ENCODE results near the gene NUP214.

DNA sequence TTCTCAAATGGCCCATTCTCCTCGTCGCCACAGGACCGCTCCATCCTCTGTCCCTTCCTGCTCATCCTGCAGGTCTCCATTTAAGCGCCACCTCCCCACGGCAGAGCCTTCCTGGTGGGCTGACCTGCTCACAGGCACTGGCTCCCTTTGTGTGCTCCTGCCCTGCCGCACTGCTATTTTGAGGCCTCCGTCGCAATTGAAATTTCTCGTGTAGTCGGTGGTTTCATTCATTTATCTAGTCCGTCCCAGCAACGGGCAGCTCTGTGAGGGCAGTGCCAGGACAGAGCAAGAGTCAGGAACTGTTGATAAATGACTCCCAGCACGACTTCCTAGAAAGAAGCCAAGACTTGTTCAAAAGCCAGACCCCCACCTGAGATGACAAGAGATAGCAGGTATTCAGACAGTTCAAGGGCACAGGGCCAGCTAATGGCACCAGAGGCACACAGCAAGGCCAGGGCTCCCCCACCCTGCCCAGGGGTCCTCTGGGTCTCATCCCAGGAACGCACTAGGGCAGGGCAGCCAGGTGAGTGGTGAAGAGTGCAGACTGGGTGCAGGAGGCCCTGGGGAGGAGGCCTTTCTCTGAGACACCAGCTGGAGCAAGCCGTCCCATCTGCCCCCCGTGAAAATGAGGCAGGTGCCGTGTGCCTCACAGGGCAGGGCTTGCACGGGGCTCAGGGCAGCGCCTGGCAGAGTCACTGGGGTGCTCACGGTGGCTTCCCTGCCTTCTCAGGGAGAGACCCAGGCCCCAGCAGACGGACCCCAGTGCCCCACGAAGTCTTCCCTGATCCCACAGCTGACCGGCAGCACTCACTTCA lies 114.0 kb downstream of the NUP214 start:
- TF ChIP-seq, protein P1, sequence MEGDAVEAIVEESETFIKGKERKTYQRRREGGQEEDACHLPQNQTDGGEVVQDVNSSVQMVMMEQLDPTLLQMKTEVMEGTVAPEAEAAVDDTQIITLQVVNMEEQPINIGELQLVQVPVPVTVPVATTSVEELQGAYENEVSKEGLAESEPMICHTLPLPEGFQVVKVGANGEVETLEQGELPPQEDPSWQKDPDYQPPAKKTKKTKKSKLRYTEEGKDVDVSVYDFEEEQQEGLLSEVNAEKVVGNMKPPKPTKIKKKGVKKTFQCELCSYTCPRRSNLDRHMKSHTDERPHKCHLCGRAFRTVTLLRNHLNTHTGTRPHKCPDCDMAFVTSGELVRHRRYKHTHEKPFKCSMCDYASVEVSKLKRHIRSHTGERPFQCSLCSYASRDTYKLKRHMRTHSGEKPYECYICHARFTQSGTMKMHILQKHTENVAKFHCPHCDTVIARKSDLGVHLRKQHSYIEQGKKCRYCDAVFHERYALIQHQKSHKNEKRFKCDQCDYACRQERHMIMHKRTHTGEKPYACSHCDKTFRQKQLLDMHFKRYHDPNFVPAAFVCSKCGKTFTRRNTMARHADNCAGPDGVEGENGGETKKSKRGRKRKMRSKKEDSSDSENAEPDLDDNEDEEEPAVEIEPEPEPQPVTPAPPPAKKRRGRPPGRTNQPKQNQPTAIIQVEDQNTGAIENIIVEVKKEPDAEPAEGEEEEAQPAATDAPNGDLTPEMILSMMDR (IDR thresholded peaks at IDR 0.05; ENCODE audit: poor library complexity, severe bottlenecking) = no peak
- TF ChIP-seq EP300 (conservative IDR thresholded peaks at IDR 0.05; ENCODE audit: poor library complexity, severe bottlenecking) = no peak
- TF ChIP-seq, protein P2, sequence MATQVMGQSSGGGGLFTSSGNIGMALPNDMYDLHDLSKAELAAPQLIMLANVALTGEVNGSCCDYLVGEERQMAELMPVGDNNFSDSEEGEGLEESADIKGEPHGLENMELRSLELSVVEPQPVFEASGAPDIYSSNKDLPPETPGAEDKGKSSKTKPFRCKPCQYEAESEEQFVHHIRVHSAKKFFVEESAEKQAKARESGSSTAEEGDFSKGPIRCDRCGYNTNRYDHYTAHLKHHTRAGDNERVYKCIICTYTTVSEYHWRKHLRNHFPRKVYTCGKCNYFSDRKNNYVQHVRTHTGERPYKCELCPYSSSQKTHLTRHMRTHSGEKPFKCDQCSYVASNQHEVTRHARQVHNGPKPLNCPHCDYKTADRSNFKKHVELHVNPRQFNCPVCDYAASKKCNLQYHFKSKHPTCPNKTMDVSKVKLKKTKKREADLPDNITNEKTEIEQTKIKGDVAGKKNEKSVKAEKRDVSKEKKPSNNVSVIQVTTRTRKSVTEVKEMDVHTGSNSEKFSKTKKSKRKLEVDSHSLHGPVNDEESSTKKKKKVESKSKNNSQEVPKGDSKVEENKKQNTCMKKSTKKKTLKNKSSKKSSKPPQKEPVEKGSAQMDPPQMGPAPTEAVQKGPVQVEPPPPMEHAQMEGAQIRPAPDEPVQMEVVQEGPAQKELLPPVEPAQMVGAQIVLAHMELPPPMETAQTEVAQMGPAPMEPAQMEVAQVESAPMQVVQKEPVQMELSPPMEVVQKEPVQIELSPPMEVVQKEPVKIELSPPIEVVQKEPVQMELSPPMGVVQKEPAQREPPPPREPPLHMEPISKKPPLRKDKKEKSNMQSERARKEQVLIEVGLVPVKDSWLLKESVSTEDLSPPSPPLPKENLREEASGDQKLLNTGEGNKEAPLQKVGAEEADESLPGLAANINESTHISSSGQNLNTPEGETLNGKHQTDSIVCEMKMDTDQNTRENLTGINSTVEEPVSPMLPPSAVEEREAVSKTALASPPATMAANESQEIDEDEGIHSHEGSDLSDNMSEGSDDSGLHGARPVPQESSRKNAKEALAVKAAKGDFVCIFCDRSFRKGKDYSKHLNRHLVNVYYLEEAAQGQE (IDR thresholded peaks at IDR 0.05; ENCODE audit: borderline replicate concordance) = no peak
